Hindlimb muscle (tissue), 1 donor: ENCODE results near the gene BABAM2. TPM values are rescaled to one million over a fixed set of nuclear protein-coding genes. Genes with fewer than 3 reads are reported as not detected.
"Not testable (repeated sequence)": the region's sequence is repeated elsewhere in the genome, so short reads cannot be mapped to it uniquely, and the experiment has no call there.

Experiments used
- DNase-seq: peaks from one replicate; pipeline ENCODE4 v3.0.0-alpha.2; 2013
- polyA plus RNA-seq: library from polyadenylated mRNA; unstranded; fragments of 120-200 nt; gene quantifications from one replicate; pipeline ENCODE4 v1.2.1, GENCODE V29; 2013; ENCODE audit not compliant: insufficient read length

BABAM2 gene
- 26.4 TPM for polyA plus RNA-seq

- DNase-seq = peak; percentile 90
Measured at GRCh38 chr2:27890146-27890923, at the start of gene BABAM2, which contains the start of gene RBKS. BABAM2 (plus strand) TSS chr2:27890729; CDS start chr2:27894557, 3,828 bp downstream. RBKS (minus strand) TSS chr2:27890387; CDS start chr2:27890345, 42 bp downstream.

DNA sequence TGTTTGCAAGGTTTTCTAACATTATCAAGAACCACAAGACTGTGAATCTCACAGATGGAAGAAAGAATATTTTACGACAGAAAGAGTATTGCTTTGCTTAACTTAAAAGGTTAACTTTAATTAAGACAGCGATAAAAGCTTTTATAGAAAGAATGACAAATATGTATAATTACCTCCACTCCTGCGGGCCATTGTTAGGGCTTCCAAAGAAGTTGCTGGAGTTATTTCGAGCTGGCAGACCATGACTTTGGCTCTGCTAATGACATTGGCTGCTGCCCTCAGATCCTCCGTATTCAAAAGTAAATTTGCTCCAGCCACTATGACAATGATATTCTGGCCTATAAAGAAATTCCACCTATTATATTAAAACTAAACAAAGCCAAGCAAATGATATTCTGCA, 47.6 kb upstream of the BABAM2 start:
- no peak for DNase-seq

GRCh38 chr2:27843992-27844391, 46.5 kb upstream of the BABAM2 start:
- DNase-seq = no peak

DNA sequence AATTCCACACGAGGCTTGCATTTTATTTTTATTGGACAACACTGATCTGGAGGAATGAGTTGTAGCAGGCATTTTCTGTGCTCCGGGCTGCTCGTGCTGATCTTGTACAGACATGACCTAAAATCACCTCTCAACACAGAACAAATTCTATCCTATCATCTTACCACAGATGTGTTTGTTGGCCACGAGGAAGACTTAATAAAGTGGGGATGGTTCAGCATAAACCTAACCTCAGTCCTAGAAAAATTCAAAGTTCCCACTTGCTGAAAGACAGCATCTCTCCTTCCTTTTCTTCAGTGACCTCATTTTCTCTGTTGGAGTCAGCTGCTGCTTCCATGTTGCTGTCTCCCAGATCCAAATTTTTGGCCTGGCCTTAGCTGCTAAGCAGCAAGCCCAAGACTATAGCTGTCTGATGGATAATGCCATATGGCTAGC, 45.7 kb upstream of the BABAM2 start:
- DNase-seq = no peak

GRCh38 chr2:27847333-27847732, 43.2 kb upstream of the BABAM2 start:
- DNase-seq = no peak

DNA sequence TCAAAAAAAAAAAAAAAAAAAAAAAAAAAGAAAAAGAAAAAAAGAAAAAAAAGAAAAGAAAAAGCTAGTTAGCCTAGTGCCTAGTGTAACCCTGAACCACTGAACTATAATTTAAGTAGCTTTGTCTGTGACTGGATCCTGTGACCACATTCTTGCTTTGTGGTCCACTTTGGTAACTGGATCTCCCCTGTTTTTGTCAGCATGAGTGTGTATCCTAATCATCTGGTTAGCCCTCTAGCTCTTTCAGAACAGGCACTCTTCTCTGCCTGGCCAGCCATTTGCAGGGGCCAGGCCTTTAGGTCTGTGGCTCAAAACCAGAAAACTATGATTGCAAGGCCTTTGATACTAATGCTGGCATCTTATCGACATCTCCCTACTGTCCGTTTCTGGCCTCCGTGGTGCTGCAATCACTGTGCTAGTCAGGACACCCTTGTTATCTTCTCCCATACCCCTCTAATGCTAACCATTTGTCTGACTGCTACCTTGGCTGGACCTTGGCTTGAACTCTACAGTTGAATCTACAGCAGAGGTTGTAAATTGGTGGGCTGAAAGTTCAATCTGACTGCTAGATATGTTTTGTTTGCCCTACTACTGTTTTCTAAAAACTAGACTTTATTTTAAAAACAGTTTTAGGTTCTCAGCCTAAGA, 40.8 kb upstream of the BABAM2 start:
- no peak for DNase-seq

- DNase-seq = no peak
Measured at GRCh38 chr2:27852691-27853090, 37.8 kb upstream of the BABAM2 start.

DNA sequence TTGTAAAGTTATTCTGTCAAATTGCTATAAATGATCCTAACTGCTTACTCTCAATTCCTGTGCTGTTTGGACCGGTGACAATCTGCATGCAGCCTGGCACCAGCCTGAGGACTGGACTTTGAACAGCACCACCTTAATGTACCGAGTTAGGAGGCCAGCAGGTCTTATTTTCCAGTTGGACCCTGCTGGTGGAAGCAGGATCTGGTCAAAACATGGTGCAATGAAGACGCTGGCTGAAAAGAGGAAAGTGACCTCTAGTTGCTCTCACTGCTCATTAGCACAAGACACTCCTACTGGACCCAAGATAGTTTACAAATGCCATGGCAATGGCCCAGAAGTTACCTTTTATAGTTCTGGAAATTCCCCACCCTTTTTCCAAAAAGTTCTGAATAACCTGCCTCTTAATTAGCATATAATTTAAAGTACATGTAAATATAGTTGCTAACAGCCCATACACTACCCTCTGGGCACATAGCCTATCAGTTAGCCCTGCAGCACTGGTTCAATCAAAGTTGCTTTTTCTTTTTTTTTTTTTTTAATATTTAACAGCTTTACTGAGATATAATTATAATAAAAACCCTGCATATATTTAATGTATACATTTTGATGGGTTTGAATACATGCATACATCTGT, 36.2 kb upstream of the BABAM2 start:
- no peak for DNase-seq

- no peak for DNase-seq
Measured at GRCh38 chr2:27855476-27855875, 35.1 kb upstream of the BABAM2 start.

GRCh38 chr2:27856386-27856785, 34.1 kb upstream of the BABAM2 start:
- DNase-seq = no peak

DNA sequence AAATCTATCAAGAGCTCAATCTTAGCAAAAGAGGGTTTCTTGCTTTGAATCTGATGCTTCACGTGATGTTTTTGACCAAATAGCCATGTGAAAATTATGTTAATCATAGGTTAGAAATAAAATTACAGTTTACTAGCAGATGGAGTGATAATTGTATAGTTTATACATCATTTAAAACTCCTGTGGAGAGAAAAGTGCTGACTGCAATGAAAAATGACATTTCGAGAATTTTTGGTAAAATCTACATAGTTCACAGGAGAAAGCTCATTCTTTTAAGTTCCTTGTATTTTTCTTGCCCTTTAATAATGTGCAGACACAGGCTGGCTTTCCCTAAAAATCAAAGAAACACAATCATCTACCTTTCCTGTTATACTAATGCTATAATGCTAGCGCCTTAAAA, 33.6 kb upstream of the BABAM2 start:
- DNase-seq = no peak

- DNase-seq = no peak
Measured at GRCh38 chr2:27857417-27858172, 32.9 kb upstream of the BABAM2 start.

- DNase-seq = no peak
Measured at GRCh38 chr2:27860111-27860510, 30.4 kb upstream of the BABAM2 start.

GRCh38 chr2:27863146-27863545, 27.4 kb upstream of the BABAM2 start:
- no peak for DNase-seq

DNA sequence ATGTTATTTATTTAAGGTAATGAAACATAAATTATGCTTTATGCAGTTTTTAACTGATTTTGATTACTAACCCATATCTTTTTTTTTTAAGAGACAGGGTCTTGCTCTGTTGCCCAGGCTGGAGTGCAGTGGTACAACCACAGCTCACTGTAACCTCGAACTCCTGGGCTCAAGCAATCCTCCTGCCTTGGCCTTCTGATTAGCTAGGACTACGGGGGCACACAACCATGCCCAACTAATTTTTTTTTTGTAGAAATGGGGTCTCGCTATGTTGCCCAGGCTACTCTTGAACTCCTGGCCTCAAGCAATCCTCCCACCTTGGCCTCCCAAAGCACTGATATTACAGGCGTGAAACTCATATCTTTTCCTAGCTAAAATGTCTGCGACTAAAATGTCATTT, 26.6 kb upstream of the BABAM2 start:
- DNase-seq = not testable (repeated sequence)

DNA sequence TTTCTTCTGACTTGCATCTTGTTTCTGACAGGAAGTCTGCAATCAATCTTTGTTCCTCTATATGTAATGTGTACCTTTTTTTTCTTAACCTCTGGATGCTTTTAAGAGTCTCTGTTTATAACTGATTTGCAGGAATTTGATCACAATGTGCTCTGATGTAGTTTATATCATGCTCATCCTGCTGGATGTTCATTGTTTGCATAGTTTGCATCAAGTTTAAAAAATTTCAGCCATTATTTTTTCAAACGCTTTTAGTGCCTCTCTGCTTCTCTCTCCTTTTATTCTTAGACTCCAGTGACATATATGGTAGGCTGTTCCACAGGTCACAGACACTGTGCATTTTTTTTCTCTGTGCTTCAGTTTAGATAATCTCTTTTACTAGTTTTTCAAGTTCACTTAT, 24.3 kb upstream of the BABAM2 start:
- no peak for DNase-seq

DNA sequence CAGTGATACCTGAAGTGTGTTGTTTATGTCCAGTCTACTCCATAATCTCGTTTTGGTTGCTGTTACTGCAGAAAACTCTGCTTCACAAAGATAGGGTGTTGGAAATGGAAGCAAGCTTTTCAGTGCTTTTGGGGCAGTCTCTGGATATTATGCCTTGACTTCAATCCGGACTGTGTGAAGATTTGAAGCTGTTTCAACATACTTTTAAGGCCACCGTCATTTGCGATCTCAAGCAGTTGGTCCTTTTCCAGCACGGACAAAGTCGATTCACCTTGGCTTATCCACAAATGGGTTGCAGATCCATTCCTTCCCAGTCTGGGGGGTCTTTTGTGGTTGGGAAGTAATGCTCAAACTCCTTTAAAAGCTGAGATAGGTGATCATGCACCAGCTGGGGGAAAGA, 20.8 kb upstream of the BABAM2 start:
- no peak for DNase-seq

DNA sequence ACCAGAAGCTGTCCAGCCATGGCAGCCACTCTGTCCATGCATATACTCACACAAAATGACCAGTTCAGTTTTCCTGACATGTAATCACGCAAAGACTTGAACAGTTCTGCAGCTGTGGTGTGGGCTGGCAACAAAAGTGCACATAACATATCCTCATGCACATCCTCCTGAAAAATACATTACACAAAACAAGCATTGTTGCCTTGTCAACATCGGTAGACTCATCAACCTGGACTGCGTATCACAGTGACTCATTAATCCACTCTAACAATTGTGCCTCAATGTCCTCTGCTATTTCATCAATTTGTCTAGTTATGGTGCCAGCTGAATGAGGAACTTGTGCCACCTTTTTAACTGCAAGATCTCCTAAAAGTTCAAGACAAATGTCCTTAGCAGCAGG, 19.8 kb upstream of the BABAM2 start:
- DNase-seq = no peak

DNA sequence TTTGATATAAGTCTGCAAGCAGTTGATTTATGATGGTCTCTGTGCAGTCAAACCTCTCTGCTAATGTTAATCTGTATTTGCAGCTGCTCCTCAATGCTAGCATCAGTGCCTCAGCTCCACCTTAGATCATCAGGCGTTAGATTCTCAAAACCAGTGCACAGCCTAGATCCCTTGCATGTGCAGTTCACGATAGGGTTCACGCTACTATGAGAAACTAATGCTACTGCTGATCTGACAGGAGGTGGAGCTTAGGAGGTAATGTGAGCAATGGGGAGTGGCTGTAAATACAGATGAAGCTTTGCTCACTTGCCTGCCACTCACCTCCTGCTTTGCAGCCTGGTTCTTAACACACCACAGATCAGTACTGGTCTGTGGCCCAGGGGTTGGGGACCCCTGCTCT, 18.7 kb upstream of the BABAM2 start:
- DNase-seq = no peak

GRCh38 chr2:27873091-27873490, 17.4 kb upstream of the BABAM2 start:
- DNase-seq = no peak

- DNase-seq = no peak
Measured at GRCh38 chr2:27875089-27875881, 15.2 kb upstream of the BABAM2 start.

DNA sequence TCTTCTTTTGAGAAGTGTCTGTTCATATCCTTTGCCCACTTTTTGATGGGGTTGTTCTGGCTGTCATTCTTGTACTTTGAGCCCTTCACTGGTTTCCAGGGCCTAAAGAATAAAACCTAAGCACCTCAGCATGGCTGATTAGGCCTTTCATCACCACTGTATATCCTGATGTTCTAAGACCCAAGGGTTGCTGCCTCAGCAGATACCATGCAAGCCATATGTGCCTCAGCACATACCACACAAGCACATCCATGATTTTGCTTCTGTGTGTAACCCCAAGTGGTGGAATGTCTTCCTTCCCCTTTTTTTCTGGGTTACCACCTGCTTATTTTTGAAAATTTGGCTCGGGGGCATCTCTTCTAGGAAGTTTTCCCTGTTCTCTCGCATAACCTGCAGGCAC, 11.7 kb upstream of the BABAM2 start:
- DNase-seq = no peak
